Esophagus muscularis mucosa (tissue), 3 donors: Measurements from ENCODE around the gene STAT4.

Source experiments
- CTCF ChIP-seq, 3 experiments: fragments of 200-600 bp in 2 of 3; fragments of 450-650 bp in 1 of 3; sonication (generic) in 2 of 3; IDR thresholded peaks; one replicate each; pipeline ENCODE4 v1.5.1; 2017 to 2019; ENCODE audit warnings: antibody characterized with exemption in 3 of 3, mild to moderate bottlenecking in 2 of 3, moderate library complexity in 1 of 3
- POLR2AphosphoS5 ChIP-seq, 2 donors: sonication (generic); formaldehyde crosslinking; IDR thresholded peaks; one replicate each; pipeline ENCODE4 v1.6.1; 2017; ENCODE audit warnings: antibody characterized with exemption in 2 of 2

- TF ChIP-seq CTCF (IDR thresholded peaks at IDR 0.05) = no peak
- TF ChIP-seq POLR2AphosphoS5 (IDR thresholded peaks at IDR 0.05) = no peak
These were observed 29.9 kb upstream of the STAT4 start for GRCh38 chr2:191180713-191181112.
